ENCODE measurements around the gene OOEP. TPM values are rescaled to one million over a fixed set of nuclear protein-coding genes. Genes with fewer than 3 reads are reported as not detected.

The OOEP gene
- total RNA-seq, result not detected

GRCh38 chr6:73369563-73369962 lies at the start of gene OOEP:
Gene OOEP (minus strand): TSS chr6:73369897. CDS start chr6:73369792, 105 bp downstream.
- DNase-seq (ENCODE audit: low spot score) (no peak), ATAC-seq (ENCODE audit: low FRiP score) (no peak)
- TF ChIP-seq CTCF (IDR thresholded peaks at IDR 0.05), result no peak

GRCh38 chr6:73418081-73418741 lies 48.5 kb upstream of the OOEP start:
- no peak for TF ChIP-seq CTCF (IDR thresholded peaks at IDR 0.05)
- ATAC-seq (ENCODE audit: low FRiP score), result no peak

GRCh38 chr6:73413102-73413501 lies 43.4 kb upstream of the OOEP start:
- ATAC-seq (ENCODE audit: low FRiP score), result no peak
- no peak for DNase-seq (ENCODE audit: low spot score)
- no peak for TF ChIP-seq CTCF (IDR thresholded peaks at IDR 0.05)

More at GRCh38 chr6:73418081-73418741, 48.5 kb upstream of the OOEP start:
- DNase-seq (ENCODE audit: low spot score), result no peak

GRCh38 chr6:73409395-73409794 lies 39.7 kb upstream of the OOEP start:
- ATAC-seq (ENCODE audit: low FRiP score) (no peak), DNase-seq (ENCODE audit: low spot score) (no peak)
- TF ChIP-seq CTCF (IDR thresholded peaks at IDR 0.05), result no peak

GRCh38 chr6:73400656-73401055 lies 31.0 kb upstream of the OOEP start:
- DNase-seq (ENCODE audit: low spot score), result no peak
- no peak for TF ChIP-seq CTCF (IDR thresholded peaks at IDR 0.05)
- no peak for ATAC-seq (ENCODE audit: low FRiP score)

- DNase-seq (ENCODE audit: low spot score) (no peak), ATAC-seq (ENCODE audit: low FRiP score) (no peak)
- no peak for TF ChIP-seq CTCF (IDR thresholded peaks at IDR 0.05)
These were observed 26.2 kb upstream of the OOEP start for GRCh38 chr6:73395875-73396274.
